Gastroesophageal sphincter (tissue), 4 donors: Measurements from ENCODE around the gene FAM13C. TPM values are rescaled to one million over a fixed set of nuclear protein-coding genes. Genes with fewer than 3 reads are reported as not detected.
"Not testable (repeated sequence)": the region's sequence is repeated elsewhere in the genome, so short reads cannot be mapped to it uniquely, and the experiment has no call there.

ENCODE experiments used
- ATAC-seq: fragments of 150-250 bp; one replicate; pipeline ENCODE4 v1.9.1; 2016; ENCODE audit warnings: mild to moderate bottlenecking, moderate library complexity
- H3K27ac ChIP-seq, 4 donors: fragments of 200-600 bp; sonication (generic) in 3 of 4; 1 replicate in 3 of 4; 2 replicates in 1 of 4; pipeline ENCODE4 v1.5.1; 2016 to 2019
- H3K27me3 ChIP-seq: fragments of 200-600 bp; sonication (generic); one replicate; pipeline ENCODE4 v1.5.1; 2019
- H3K36me3 ChIP-seq, 2 donors: fragments of 200-600 bp; sonication (generic); one replicate each; pipeline ENCODE4 v1.5.1; 2019; ENCODE audit warnings: control low read depth in 1 of 2
- H3K4me1 ChIP-seq, 3 donors: fragments of 200-600 bp; sonication (generic); 1 replicate in 2 of 3; 2 replicates in 1 of 3; pipeline ENCODE4 v1.5.1; 2016 to 2019; ENCODE audit warnings: control low read depth in 2 of 3
- H3K4me3 ChIP-seq, 2 donors: fragments of 200-600 bp; sonication (generic); one replicate each; pipeline ENCODE4 v1.5.1; 2019; ENCODE audit warnings: mild to moderate bottlenecking in 1 of 2, moderate library complexity in 1 of 2
- H3K9me3 ChIP-seq, 3 donors: fragments of 200-600 bp; sonication (generic); one replicate each; pipeline ENCODE4 v1.5.1; 2017 to 2019; ENCODE audit warnings: control low read depth in 2 of 3
- EP300 ChIP-seq: sonication (generic); formaldehyde crosslinking; IDR thresholded peaks from one replicate; pipeline ENCODE4 v1.6.1; 2017; ENCODE audit warnings: antibody characterized with exemption, mild to moderate bottlenecking
- POLR2A ChIP-seq, 2 donors: fragments of 450-650 bp; IDR thresholded peaks; one replicate each; pipeline ENCODE4 v1.6.1; 2017; ENCODE audit warnings: antibody characterized with exemption in 2 of 2, mild to moderate bottlenecking in 2 of 2, moderate library complexity in 1 of 2
- POLR2AphosphoS5 ChIP-seq: sonication (generic); formaldehyde crosslinking; IDR thresholded peaks from one replicate; pipeline ENCODE4 v1.6.1; 2017; ENCODE audit warnings: antibody characterized with exemption
- WGBS, 2 donors: methylation state at CpG; one replicate each; pipeline ENCODE4 v1.1.5; 2018; ENCODE audit warnings: low coverage in 1 of 2; 5-methylcytosine and 5-hydroxymethylcytosine counted together
- total RNA-seq, 4 donors: library from RNA; depleted of rRNA; stranded (reverse); fragments of >200 nt; gene quantifications; one replicate each; pipeline ENCODE4 v1.1.0, GENCODE V29; 2016
- TF ChIP-seq, protein P1 (sequence below), 4 experiments: fragments of 200-600 bp in 2 of 4; fragments of 450-650 bp in 2 of 4; sonication (generic) in 1 of 4; IDR thresholded peaks; one replicate each; pipeline ENCODE4 v1.5.1; 2017 to 2019; ENCODE audit warnings: antibody characterized with exemption in 4 of 4, mild to moderate bottlenecking in 2 of 4, moderate library complexity in 2 of 4

Gene FAM13C
- total RNA-seq, 4 donors from 2014 or later, result 26.9 to 79.9 (median 45.5) TPM

DNA sequence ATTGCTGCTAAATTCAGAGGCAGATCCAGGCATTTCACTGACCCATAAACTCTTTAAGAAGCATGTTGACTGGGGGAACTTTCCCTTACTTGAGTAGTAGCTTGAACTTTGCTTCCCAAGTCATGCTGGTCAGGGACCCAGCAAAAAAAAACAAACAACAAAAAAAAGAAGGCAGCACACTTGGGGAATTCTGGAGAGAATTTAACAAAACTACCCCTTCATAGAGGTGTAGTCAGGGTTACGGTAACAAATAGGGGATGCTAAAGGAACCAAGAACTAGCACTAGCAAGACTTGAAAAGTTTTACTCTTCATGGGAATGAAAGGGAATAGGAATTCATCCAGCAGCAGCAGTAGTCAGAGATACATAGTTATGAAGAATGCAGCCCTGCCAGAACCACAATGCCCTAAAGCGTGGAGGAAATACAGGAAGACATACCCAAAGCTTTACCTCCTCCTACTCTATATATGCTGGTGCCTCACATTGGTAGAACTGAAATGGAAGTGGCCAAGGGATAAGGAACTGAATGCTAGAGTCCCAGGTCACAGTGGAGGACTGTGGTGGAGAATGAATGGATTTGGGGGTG, 118.6 kb downstream of the FAM13C start:
- Histone ChIP-seq H3K27ac (no peak overlapping the region), H3K4me3 (no peak overlapping the region), H3K36me3 (peaks cover 0 to 36% of the 10 kb centered on the region in 2 donors), H3K27me3 (no peaks in the 10 kb centered on the region), H3K4me1 (peaks cover 0 to 16% (median 0%) of the 10 kb centered on the region in 3 donors), H3K9me3 (no peaks in the 10 kb centered on the region)
- TF ChIP-seq POLR2AphosphoS5 (no peak), EP300 (no peak), POLR2A (IDR thresholded peaks at IDR 0.05) (no peak)
- TF ChIP-seq, protein P1, sequence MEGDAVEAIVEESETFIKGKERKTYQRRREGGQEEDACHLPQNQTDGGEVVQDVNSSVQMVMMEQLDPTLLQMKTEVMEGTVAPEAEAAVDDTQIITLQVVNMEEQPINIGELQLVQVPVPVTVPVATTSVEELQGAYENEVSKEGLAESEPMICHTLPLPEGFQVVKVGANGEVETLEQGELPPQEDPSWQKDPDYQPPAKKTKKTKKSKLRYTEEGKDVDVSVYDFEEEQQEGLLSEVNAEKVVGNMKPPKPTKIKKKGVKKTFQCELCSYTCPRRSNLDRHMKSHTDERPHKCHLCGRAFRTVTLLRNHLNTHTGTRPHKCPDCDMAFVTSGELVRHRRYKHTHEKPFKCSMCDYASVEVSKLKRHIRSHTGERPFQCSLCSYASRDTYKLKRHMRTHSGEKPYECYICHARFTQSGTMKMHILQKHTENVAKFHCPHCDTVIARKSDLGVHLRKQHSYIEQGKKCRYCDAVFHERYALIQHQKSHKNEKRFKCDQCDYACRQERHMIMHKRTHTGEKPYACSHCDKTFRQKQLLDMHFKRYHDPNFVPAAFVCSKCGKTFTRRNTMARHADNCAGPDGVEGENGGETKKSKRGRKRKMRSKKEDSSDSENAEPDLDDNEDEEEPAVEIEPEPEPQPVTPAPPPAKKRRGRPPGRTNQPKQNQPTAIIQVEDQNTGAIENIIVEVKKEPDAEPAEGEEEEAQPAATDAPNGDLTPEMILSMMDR (IDR thresholded peaks at IDR 0.05), result no peak
- no peak for ATAC-seq
- WGBS, 2 donors, result 94% methylated on average over 2 of the region's 2 CpGs; no CpG with 5 or more reads in 1 of the 2 donors

DNA sequence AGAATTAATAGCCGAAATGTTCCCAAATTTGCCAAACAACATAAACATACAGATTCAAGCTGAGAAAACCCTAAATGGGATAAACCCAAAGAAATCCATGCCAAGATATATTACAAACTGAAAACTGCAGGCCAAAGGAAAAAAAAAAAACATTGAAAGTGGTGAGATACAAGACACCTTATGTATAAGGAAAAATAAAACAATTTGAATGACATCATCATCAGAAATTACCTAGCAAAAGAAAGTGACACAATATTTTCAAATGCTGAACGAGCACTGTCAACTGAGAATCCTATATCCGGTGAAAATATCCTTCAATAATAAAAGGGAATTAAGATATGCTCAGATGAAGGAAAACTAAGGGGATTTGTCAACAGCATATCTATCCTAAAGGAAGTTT, 119.4 kb downstream of the FAM13C start:
- no peak for ATAC-seq
- WGBS, 2 donors, result 76 to 83% methylated on average over 2 to 3 of the region's 3 CpGs
- Histone ChIP-seq H3K36me3 (peaks cover 0 to 36% of the 10 kb centered on the region in 2 donors), H3K27me3 (no peaks in the 10 kb centered on the region), H3K9me3 (no peaks in the 10 kb centered on the region), H3K4me1 (peaks cover 0 to 16% (median 0%) of the 10 kb centered on the region in 3 donors), H3K27ac (no peak overlapping the region), H3K4me3 (no peak overlapping the region)
- TF ChIP-seq, protein P1 (IDR thresholded peaks at IDR 0.05), result no peak
- TF ChIP-seq POLR2AphosphoS5 (no peak), POLR2A (IDR thresholded peaks at IDR 0.05) (no peak), EP300 (no peak)

DNA sequence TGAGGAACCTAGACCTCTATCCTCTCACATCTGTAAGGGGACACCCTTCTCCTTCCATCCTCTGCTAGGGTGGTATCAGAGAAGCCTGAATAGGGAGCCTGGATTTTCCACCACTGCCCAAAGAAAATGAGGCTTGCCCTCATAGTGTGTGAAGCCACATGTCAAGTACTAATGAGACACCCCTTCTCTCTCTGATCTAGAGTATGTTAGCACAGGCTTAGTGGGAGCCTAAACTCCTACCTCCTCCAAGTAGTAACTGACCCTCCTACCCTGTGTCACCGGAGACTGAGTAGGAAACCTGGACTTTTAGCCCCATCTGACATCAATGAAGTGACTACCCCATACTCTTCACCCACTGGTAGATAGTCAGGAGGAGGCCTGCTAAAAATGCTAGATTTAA, 120.3 kb downstream of the FAM13C start:
- TF ChIP-seq, protein P1 (IDR thresholded peaks at IDR 0.05), result no peak
- no peak overlapping the region for H3K4me3 ChIP-seq
- ATAC-seq, result no peak
- H3K27ac ChIP-seq, result no peak overlapping the region
- peaks cover 0 to 27% of the 10 kb centered on the region in 2 donors for H3K36me3 ChIP-seq
- H3K27me3 ChIP-seq, result no peaks in the 10 kb centered on the region
- no peaks in the 10 kb centered on the region for H3K9me3 ChIP-seq
- peaks cover 0 to 16% (median 0%) of the 10 kb centered on the region in 3 donors for H3K4me1 ChIP-seq
- 100% methylated on average over 1 of the region's 1 CpG; no CpG with 5 or more reads in 1 of the 2 donors for WGBS, 2 donors

DNA sequence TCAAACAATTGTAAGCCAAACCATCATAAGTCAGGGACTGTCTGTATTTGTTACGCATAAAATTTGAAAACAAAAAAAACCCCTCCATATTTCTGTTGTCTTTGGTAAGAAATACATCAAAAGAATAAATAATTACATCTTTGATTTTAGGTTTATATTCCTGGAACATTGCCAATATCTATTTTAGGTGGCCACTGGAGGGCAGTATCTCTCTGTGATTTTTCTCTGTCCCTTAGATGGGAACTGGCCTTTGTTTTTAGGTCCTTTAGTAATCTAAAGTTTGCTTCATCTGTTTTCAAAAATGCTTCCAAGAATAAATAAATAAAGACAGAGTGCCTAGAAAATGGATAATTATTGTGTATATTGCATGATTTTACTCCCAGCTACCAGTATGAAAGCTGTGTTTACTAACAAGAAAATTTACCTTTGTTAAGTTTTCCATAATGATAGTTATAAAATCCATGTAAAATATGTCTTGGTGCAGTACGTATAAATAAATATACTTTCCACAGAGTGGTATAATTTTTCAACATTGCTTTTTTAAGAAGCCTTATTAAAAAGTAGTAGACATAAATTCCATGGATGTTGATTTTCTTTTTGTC, 121.7 kb downstream of the FAM13C start:
- peaks cover 0 to 23% (median 0%) of the 10 kb centered on the region in 3 donors for H3K4me1 ChIP-seq
- H3K9me3 ChIP-seq, result no peaks in the 10 kb centered on the region
- H3K27me3 ChIP-seq, result no peaks in the 10 kb centered on the region
- WGBS, 2 donors, result 18 to 24% methylated on average over 2 of the region's 2 CpGs
- peak overlapping the region in 1 of 4 donors; percentile 12 for H3K27ac ChIP-seq
- H3K36me3 ChIP-seq, result peaks cover 0 to 21% of the 10 kb centered on the region in 2 donors
- H3K4me3 ChIP-seq, result no peak overlapping the region
- ATAC-seq, result no peak
- TF ChIP-seq, protein P1 (IDR thresholded peaks at IDR 0.05), result peak; percentile 56 to 85 (median 72)
- TF ChIP-seq POLR2AphosphoS5 (peak; percentile 88), POLR2A (IDR thresholded peaks at IDR 0.05) (no peak), EP300 (no peak)

DNA sequence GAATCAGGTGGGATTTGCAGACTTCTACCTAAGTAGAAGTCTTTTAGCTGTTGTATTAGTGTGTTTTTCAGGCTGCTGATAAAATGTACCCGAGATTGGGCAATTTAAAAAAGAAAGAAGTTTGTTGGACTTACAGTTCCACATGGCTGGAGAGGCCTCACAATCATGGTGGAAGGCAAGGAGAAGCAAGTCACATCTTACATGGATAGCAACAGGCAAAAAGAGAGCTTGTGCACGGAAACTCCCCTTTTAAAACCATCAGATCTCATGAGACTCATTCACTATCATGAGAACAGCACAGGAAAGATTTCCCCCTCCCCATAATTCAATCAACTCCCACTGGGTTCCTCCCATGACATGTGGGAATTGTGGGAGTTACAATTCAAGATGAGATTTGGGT, 123.2 kb downstream of the FAM13C start:
- not testable (repeated sequence) for H3K9me3 ChIP-seq, H3K27me3 ChIP-seq, H3K36me3 ChIP-seq, H3K4me3 ChIP-seq, ATAC-seq, H3K27ac ChIP-seq
- H3K4me1 ChIP-seq, result peaks cover 0 to 31% (median 0%) of the 10 kb centered on the region in 3 donors
- WGBS, 2 donors, result 0 to 95% methylated on average over 1 to 2 of the region's 2 CpGs
